ENCODE data around the gene LRRC71.

The LRRC71 gene

DNA sequence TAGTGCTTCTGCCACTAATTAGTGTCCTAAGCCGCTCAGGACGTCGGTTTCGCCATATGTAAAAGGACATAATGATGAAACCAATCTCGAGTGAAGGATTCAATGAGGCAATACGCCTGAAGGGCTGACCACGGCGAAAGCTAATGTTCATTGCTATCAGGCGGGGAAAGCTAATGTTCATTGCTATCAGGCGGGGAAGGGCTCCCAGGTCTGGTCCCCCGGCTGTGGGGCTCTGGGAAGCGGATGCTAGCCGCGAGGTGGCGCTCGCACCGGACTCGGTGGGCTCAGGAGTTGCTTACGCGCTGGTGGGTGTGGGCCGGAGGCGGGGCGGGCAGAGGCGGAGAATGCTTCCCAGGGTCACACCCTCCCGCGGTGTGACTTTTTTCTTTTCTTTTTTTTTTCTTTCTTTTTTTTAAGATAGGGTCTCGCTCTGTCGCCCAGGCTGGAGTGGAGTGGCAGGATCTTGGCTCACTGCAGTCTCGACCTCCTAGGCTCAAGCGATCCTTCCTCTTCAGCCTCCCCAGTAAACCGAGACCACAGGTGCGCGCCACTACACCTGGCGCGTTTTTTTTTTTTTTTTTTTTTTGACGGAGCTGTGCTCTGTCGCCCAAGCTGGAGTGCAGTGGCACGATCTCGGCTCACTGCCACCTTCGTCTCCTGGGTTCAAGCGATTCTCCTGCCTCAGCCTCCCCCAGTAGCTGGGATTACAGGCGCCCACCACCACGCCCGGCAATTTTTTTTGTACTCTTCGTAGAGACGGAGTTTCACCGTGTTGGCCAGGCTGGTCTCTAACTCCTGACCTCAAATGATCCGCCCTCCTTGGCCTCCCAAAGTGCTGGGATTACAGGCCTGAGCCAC lies 28.0 kb upstream of the LRRC71 start:
- peak; percentile 95 for DNase-seq (ENCODE audit: low spot score)

- DNase-seq (ENCODE audit: low spot score), result peak; percentile 70
Observed at GRCh38 chr1:156893048-156893953, 27.1 kb upstream of the LRRC71 start, which contains the start of gene PEAR1. Gene PEAR1, plus strand, starts transcription at chr1:156893718. Its CDS starts 10,209 bp downstream, at chr1:156903927.

GRCh38 chr1:156894001-156894400 lies 26.4 kb upstream of the LRRC71 start:
- no peak for DNase-seq (ENCODE audit: low spot score)

GRCh38 chr1:156894711-156895454 lies 25.5 kb upstream of the LRRC71 start:
- DNase-seq (ENCODE audit: low spot score), result no peak

DNA sequence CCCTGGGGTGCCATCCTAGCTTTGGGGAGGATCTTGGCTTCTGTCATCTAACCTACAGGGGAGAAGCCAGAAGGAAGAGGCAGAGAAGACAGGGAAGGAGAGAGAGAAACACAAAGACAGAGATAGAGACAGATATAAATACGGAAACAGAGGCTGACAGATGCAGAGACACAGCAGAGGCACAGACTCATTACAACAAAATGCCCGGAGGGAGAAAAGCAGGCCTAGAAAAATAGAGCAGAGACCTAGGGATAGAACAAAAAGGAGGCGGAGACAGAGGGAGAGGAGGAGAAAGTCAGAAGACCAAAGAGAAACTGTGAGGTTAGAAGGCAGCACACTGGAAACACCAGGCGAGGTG lies 25.0 kb upstream of the LRRC71 start:
- no peak for DNase-seq (ENCODE audit: low spot score)

- DNase-seq (ENCODE audit: low spot score), result no peak
Observed at GRCh38 chr1:156895927-156896326, 24.5 kb upstream of the LRRC71 start.

DNA sequence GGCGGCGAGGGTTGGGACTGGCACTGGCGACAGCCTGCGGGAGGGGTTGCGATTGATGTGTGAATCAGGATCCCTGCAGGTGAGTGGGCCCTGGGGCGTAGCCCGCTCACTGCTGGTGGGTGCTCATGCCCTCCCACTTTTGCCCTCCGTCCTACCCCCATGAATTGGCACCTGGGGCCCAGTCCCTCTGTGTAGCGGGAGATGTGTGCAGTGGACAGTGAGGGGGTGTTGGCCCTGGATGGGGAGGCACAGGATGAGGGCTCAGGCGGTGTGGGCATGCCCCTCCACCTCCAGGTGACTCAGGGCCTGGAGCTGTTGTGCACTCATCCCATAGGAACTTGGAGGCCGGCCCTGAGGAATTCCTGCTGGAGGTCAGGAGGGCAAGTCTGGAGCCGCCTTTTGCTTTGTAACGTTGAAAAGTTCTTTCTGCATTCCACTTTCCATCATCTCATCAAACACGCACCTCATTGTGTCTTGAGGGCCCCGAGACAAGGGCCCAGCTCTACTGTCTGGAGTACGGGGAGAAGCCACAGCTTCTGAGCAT lies 23.9 kb upstream of the LRRC71 start:
- no peak for DNase-seq (ENCODE audit: low spot score)

DNA sequence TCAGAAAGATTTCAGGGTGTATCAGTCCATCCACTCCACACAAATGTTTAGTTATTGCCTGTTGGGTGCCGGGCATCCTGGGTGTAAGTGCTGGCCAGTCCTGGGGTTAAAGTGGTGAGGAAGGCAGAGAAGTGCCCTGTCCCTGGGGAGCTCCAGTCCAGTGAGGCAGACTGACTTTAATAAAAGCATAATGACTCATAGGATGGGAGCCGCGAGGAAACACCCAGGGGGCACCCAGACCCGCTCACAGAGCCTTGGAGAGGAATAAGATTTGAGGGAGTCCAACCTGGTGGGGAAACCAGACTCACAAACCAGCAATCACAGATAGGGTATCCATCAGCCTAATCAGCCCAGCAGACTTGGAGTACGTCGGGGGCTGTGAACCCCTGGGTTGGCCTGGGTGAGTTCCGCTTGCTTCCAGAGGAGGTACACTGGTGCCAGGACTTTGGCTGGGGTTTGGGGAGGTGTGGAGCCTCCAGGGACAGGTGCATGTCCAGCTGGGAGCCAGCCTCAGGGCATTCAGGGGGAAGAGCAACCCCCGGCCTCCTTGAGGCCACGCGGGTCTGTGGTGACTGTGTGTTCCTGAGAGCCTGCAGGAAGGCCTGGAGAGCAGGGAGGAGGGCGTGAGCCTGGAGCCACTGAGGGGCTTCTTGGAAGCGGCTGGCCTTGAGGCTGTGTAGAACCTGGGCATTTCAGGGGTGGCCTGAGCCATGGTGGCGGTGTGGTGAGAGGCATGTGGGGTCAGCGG lies 23.2 kb upstream of the LRRC71 start:
- no peak for DNase-seq (ENCODE audit: low spot score)

- DNase-seq (ENCODE audit: low spot score), result no peak
Observed at GRCh38 chr1:156898161-156898566, 22.3 kb upstream of the LRRC71 start.

DNA sequence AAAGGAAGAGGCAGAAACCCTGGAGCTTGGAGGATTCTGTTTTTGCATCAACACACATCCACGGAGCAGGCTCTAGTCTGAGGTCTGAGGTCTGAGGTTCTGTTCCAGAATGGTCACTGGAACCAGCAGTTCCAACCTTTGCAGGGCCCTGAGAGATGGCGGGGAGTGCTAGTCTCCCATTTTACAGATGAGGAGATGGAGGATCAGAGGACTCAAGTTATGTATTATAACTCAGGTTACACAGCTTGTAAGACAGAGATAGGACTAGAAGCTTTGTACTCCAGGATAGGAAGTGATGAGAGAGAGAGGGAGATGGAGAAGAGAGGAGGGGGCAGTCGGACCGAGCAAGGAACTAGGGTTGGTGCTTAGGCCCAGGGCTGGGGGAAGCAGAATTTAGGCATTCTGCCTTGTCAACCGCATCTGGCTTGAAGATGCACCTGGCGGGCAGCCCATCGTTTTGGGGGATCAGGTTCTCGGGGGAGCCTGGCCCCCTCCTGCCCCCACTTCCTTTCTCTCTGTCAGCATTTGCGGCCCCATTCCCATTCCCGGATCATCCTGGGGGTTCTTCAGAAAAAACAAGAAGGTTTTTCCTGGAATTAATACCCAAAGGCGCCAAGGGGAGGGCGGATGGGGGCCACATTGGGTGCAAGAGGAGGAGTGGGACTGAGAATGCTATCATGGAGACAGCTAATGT lies 21.3 kb upstream of the LRRC71 start:
- DNase-seq (ENCODE audit: low spot score), result no peak

DNA sequence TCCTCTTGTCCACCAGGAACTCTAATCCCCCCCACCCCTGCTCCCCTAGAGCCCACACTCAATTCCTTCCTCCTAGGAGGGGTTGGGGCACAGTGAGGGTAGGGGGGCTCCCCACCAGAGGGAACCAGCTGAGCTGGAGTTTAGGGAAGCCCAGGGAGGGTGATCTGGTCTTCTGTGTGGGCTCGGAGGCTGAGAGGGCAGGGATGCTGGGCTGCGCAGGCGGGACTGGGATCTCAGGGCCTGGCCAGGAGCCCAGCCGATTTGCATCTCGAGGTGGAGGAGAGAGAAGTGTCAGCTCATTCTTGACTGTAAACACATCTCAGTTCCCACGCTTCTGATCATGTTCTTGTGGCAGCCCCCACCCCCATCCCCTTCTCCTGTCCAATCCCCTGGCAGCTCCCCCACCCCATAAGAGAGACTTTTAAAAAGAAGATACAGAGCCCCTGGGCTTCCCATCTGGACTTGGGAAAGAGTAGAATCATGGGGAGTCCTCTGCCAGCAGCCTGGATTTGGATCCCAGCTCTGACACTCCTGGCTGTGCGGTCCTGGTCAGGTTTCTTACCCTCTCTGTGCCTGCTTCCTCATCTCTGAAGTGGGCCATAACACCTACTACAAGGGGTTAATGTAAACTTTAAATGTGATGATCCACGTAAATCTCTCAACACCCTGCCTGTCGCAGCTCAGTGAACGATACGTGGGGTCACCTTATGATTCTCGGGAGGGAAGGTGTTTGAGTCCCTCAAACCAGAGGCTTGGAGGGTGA lies 20.3 kb upstream of the LRRC71 start:
- no peak for DNase-seq (ENCODE audit: low spot score)

DNA sequence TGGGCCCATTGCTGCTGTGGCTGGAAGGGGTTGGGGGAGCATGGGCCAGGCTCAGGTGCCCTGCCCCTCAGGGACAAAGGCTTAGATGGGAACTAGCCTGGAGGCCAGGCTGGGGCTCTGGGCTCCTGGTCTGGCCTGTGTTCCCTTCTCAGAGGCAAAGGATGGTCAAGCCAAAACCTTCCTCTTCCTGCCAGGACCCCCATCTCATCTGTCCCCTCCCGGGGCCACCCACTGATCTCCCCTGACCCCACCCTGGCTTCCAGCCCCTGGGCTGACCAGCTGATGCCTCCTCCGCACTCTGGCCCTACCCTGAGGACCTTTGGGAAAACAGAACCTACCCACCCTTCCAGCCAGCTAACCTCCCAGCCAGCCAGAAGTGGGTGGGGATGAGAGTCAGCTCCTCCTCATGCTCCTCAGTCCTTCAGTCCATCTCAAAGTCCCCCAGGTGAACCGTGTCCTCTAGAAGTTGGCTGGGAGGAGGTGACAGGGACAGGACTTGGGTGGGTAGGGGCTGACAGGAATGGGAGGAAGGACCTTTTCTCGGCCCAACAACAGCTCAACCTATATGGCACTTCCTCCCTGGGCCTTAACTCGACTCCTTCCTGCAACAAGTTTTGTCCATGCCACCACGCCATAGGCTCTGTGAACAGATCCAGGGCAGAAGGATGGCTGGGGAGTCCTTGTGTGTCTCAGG lies 19.4 kb upstream of the LRRC71 start:
- no peak for DNase-seq (ENCODE audit: low spot score)

GRCh38 chr1:156901590-156901900 lies 18.9 kb upstream of the LRRC71 start:
- no peak for DNase-seq (ENCODE audit: low spot score)

- DNase-seq (ENCODE audit: low spot score), result no peak
Observed at GRCh38 chr1:156901966-156902915, 18.2 kb upstream of the LRRC71 start.

DNA sequence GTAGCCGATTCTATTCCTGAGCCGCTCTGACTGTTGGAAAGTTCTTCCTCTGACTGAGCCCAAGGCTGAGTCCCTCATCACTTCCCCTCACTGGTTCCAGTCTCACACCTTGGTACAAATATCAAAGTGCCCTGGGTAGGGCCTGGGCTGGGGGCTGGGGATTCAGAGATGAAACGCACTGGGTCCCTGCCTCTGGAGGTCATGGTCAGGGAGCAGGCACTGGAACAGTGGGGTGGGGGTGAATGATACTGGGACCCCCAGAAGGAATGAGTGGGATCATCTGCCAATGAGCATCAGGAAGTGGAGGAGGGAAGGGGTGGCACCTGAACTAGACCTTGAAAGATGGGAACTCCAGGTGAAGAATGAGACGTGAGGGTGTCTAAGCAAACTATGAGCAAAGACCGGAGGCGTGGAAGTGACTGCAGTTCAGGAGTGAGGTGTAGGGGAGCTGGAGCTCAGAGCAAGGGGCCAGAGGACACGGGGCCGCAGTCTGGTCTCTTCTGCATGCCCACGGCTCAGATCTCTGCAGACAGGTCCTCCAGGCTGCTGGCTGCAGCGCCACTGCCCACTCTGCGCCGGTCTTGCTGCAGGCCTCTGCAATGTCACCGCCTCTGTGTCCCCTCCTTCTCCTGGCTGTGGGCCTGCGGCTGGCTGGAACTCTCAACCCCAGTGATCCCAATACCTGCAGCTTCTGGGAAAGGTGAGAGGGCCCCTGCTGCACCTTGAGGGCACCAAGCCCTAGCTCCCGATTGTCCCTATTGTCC lies 16.9 kb upstream of the LRRC71 start:
- DNase-seq (ENCODE audit: low spot score), result no peak

- DNase-seq (ENCODE audit: low spot score), result no peak
Observed at GRCh38 chr1:156904187-156904959, 16.1 kb upstream of the LRRC71 start.

- DNase-seq (ENCODE audit: low spot score), result no peak
Observed at GRCh38 chr1:156905176-156905575, 15.3 kb upstream of the LRRC71 start.

All from ecto neural progenitor cell (in vitro differentiated cells).